CD14-positive monocyte (primary cell): ENCODE results near the gene WDR47. TPM values are rescaled to one million over a fixed set of nuclear protein-coding genes. Genes with fewer than 3 reads are reported as not detected.

ENCODE experiments used
- DNase-seq, 3 donors: peaks; one replicate each; pipeline ENCODE4 v3.0.0-alpha.2; 2011 to 2022
- H2AFZ ChIP-seq: 2 replicates; pipeline ENCODE4 v1.6.0; 2012; ENCODE audit warnings: mild to moderate bottlenecking, low read depth, low read length, inconsistent platforms; ENCODE audit not compliant: insufficient read depth, poor library complexity, severe bottlenecking
- H3K27ac ChIP-seq, 2 donors: 1 replicate in 1 of 2; 2 replicates in 1 of 2; pipeline ENCODE4 v1.5.1; 2012 to 2013; ENCODE audit warnings: low read length in 2 of 2, control low read depth in 1 of 2, inconsistent platforms in 1 of 2, low read depth in 1 of 2, mild to moderate bottlenecking in 1 of 2
- H3K27me3 ChIP-seq, 2 donors: one replicate each; pipeline versions ENCODE4 v1.6.0 to v1.6.1; 2011 to 2013; ENCODE audit warnings: low read length in 2 of 2; ENCODE audit not compliant: control insufficient read depth in 2 of 2, insufficient read depth in 2 of 2
- H3K36me3 ChIP-seq, 2 donors: replicated peaks in 1 of 2; 1 replicate in 1 of 2; 2 replicates in 1 of 2; pipeline versions ENCODE4 v1.5.1 to v1.6.1; 2012 to 2013; ENCODE audit warnings: low read length in 2 of 2, control low read depth in 1 of 2, inconsistent platforms in 1 of 2, mild to moderate bottlenecking in 1 of 2; ENCODE audit not compliant: insufficient read depth in 2 of 2, control insufficient read depth in 1 of 2
- H3K4me1 ChIP-seq, 2 donors: 1 replicate in 1 of 2; 2 replicates in 1 of 2; pipeline versions ENCODE4 v1.5.1 to v1.6.1; 2012 to 2013; ENCODE audit warnings: low read length in 2 of 2, control low read depth in 1 of 2, inconsistent platforms in 1 of 2, mild to moderate bottlenecking in 1 of 2, moderate library complexity in 1 of 2; ENCODE audit not compliant: insufficient read depth in 2 of 2, control insufficient read depth in 1 of 2
- H3K4me2 ChIP-seq: replicated peaks from 2 replicates; pipeline ENCODE3; 2012; ENCODE audit warnings: low read length, moderate library complexity, mild to moderate bottlenecking; ENCODE audit not compliant: poor library complexity, severe bottlenecking; ENCODE audit errors: extremely low read depth
- H3K4me3 ChIP-seq, 3 experiments: fragments of 200-600 bp in 1 of 3; sonication (generic) in 1 of 3; replicated peaks in 1 of 3; 1 replicate in 2 of 3; 2 replicates in 1 of 3; pipeline ENCODE4 v1.5.1; 2011 to 2013; ENCODE audit warnings: low read length in 3 of 3, mild to moderate bottlenecking in 3 of 3, control low read depth in 2 of 3, low read depth in 2 of 3, inconsistent platforms in 1 of 3, moderate library complexity in 1 of 3
- H3K79me2 ChIP-seq: 2 replicates; pipeline ENCODE4 v1.6.0; 2012; ENCODE audit warnings: mild to moderate bottlenecking, control low read depth, inconsistent platforms, low read length, moderate library complexity; ENCODE audit not compliant: insufficient read depth
- H3K9ac ChIP-seq: 2 replicates; pipeline ENCODE4 v1.6.0; 2017; ENCODE audit warnings: low read length, mild to moderate bottlenecking; ENCODE audit not compliant: insufficient read depth, poor library complexity, severe bottlenecking
- H3K9me3 ChIP-seq, 2 donors: replicated peaks in 1 of 2; 1 replicate in 1 of 2; 2 replicates in 1 of 2; pipeline versions ENCODE4 v1.5.1 to v1.6.1; 2012 to 2013; ENCODE audit warnings: low read length in 2 of 2, control low read depth in 1 of 2; ENCODE audit not compliant: control insufficient read depth in 1 of 2, insufficient read depth in 1 of 2
- H4K20me1 ChIP-seq: 2 replicates; pipeline ENCODE4 v1.6.0; 2012; ENCODE audit warnings: mild to moderate bottlenecking, low read length, control low read depth, moderate library complexity; ENCODE audit not compliant: insufficient read depth
- H3K27ac Mint-ChIP-seq, 7 donors: one replicate each; pipeline ENCODE4 v1.8.0; 2020; ENCODE audit warnings: mild to moderate bottlenecking in 7 of 7, mixed read lengths in 7 of 7, moderate library complexity in 6 of 7, inconsistent platforms in 2 of 7
- H3K27me3 Mint-ChIP-seq, 3 donors: one replicate each; pipeline ENCODE4 v1.8.0; 2021 to 2022; ENCODE audit warnings: low read depth in 3 of 3, mild to moderate bottlenecking in 3 of 3, mixed read lengths in 3 of 3, moderate library complexity in 3 of 3, inconsistent platforms in 1 of 3
- H3K36me3 Mint-ChIP-seq, 2 donors: one replicate each; pipeline ENCODE4 v1.8.0; 2020; ENCODE audit warnings: mixed read lengths in 2 of 2, inconsistent platforms in 1 of 2, mild to moderate bottlenecking in 1 of 2
- H3K4me1 Mint-ChIP-seq: one replicate; pipeline ENCODE4 v1.8.0; 2020; ENCODE audit warnings: mild to moderate bottlenecking, mixed read lengths
- H3K4me3 Mint-ChIP-seq, 2 donors: one replicate each; pipeline ENCODE4 v1.8.0; 2020; ENCODE audit warnings: mild to moderate bottlenecking in 2 of 2, mixed read lengths in 2 of 2, moderate library complexity in 1 of 2
- H3K9me3 Mint-ChIP-seq, 7 donors: one replicate each; pipeline ENCODE4 v1.8.0; 2020 to 2022; ENCODE audit warnings: mixed read lengths in 7 of 7, mild to moderate bottlenecking in 6 of 7, moderate library complexity in 6 of 7, inconsistent platforms in 2 of 7
- CTCF ChIP-seq: fragments of 200-600 bp; IDR thresholded peaks from one replicate; pipeline ENCODE4 v1.8.0; 2022; ENCODE audit warnings: antibody characterized with exemption, mild to moderate bottlenecking
- WGBS: methylation state at CpG from one replicate; pipeline ENCODE4 v1.1.5; 2013; ENCODE audit warnings: missing lambda C conversion rate; ENCODE audit not compliant: insufficient coverage; 5-methylcytosine and 5-hydroxymethylcytosine counted together
- intact Hi-C, 2 donors: fragments of 100-400 bp; cut with micrococcal nuclease; formaldehyde crosslinking; loops; one replicate each; pipeline versions ENCODE4 v1.15.0 to v1.15.1; 2023
- polyA plus RNA-seq, 3 donors: library from polyadenylated mRNA; depleted of rRNA in 1 of 3; unstranded in 2 of 3; stranded (reverse) in 1 of 3; fragments of 300-500 nt in 2 of 3; fragments of >200 nt in 1 of 3; fragmentation: Illumina TruSeq in 2 of 3; gene quantifications; 1 replicate in 2 of 3; 2 replicates in 1 of 3; pipeline ENCODE4 v1.2.3, GENCODE V29; 2012 to 2021

Gene WDR47
- polyA plus RNA-seq, 3 donors, result 5.2 to 7.6 (median 6.0) TPM

DNA sequence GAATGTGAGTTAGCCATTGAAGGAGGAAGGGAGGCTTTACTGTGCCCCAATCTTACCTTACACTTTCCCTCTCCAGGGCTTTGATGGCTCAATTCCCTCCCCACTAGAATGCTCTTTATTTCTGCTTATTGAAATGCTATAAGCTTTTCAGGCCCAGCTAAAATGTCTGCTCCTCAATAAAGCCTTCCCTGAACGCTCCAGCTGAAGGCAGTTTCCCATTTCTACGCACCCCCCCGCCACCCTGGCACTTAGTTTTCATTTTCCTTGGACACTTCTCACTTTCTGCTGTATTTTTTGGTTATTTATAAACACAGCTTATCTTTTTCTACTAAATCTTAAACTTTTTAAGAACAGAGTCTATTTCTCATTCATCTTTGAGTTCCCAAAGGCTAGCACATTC, 41.6 kb upstream of the WDR47 start:
- no peak overlapping the region for H3K27ac ChIP-seq
- H3K27ac Mint-ChIP-seq, result peak overlapping the region in 1 of 7 donors; percentile 25

DNA sequence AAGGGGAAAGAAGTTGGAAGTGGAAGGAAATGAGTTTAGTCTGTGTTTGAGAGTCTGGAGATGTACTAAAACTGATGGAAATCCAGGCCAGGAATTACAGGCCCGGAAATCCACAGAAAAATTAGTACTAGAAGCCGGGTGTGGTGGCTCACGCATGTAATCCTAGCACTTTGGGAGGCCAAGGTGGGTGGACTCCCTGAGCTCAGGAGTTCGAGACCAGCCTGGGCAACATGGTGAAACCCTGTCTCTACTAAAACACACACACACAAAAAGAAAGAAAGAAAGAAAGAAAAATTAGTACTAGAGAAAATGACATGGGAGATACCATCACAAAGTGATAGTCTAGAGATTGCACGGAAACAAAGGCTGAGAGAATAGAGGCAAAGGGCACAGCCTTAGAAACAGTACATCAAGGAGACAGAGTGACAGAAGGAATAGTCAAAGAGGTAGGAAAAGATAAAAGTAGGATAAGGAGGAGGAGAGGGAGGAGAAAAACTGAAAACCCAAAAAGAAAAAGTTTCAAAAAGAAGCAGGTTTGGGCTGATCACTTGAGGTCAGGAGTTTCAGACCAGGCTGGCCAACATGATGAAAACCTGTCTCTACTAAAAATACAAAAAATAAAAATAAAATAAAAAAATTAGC, 38.7 kb upstream of the WDR47 start:
- Histone ChIP-seq H3K27ac (no peak overlapping the region), H3K9ac (no peak overlapping the region), H4K20me1 (no peaks in the 10 kb centered on the region), H2AFZ (no peak overlapping the region), H3K4me3 (no peak overlapping the region), H3K79me2 (peaks cover 2% of the 10 kb centered on the region), H3K9me3 (no peaks in the 10 kb centered on the region), H3K4me2 (no peak overlapping the region), H3K27me3 (no peaks in the 10 kb centered on the region), H3K36me3 (no peaks in the 10 kb centered on the region), H3K4me1 (peaks cover 6 to 8% of the 10 kb centered on the region in 2 donors)
- Mint-ChIP-seq H3K36me3 (no peaks in the 10 kb centered on the region), H3K27me3 (peaks cover 0 to 3% (median 3%) of the 10 kb centered on the region in 3 donors), H3K4me1 (peaks cover 6% of the 10 kb centered on the region), H3K9me3 (no peaks in the 10 kb centered on the region), H3K4me3 (no peak overlapping the region), H3K27ac (no peak overlapping the region)
- no peak for TF ChIP-seq CTCF
- no peak for DNase-seq
- WGBS, result 93% methylated on average over 2 of the region's 5 CpGs
- intact Hi-C loops, result no loop called here

More for the DNA sequence above, 41.6 kb upstream of the WDR47 start:
- H4K20me1 ChIP-seq, result no peaks in the 10 kb centered on the region
- Mint-ChIP-seq H3K4me3 (no peak overlapping the region), H3K9me3 (no peaks in the 10 kb centered on the region), H3K27me3 (peaks cover 0 to 3% (median 3%) of the 10 kb centered on the region in 3 donors), H3K4me1 (peaks cover 12% of the 10 kb centered on the region), H3K36me3 (no peaks in the 10 kb centered on the region)
- no peak overlapping the region for H3K4me2 ChIP-seq
- H2AFZ ChIP-seq, result no peak overlapping the region
- H3K79me2 ChIP-seq, result no peaks in the 10 kb centered on the region
- DNase-seq, result no peak
- intact Hi-C loops, result no loop called here
- no peaks in the 10 kb centered on the region for H3K36me3 ChIP-seq
- no peak overlapping the region for H3K4me3 ChIP-seq
- no peak overlapping the region for H3K9ac ChIP-seq
- peaks cover 10 to 12% of the 10 kb centered on the region in 2 donors for H3K4me1 ChIP-seq
- TF ChIP-seq CTCF, result no peak
- WGBS, result 100% methylated on average over 2 of the region's 3 CpGs
- no peaks in the 10 kb centered on the region for H3K27me3 ChIP-seq
- no peaks in the 10 kb centered on the region for H3K9me3 ChIP-seq
